Endodermal cell (in vitro differentiated cells): ENCODE results near the gene MYO18B. TPM values are rescaled to one million over a fixed set of nuclear protein-coding genes. Genes with fewer than 3 reads are reported as not detected.

Experiments
- DNase-seq: peaks from one replicate; pipeline ENCODE4 v3.0.0-alpha.2; 2017
- H3K27ac ChIP-seq: 2 replicates; pipeline ENCODE4 v1.5.1; 2013; ENCODE audit warnings: mild to moderate bottlenecking, low read depth, low read length, moderate library complexity
- H3K27me3 ChIP-seq: 2 replicates; pipeline ENCODE4 v1.6.1; 2013; ENCODE audit warnings: mild to moderate bottlenecking, low read length, moderate library complexity; ENCODE audit not compliant: insufficient read depth, control insufficient read depth, poor library complexity, severe bottlenecking
- H3K36me3 ChIP-seq: 2 replicates; pipeline ENCODE4 v1.7.0; 2013; ENCODE audit warnings: mild to moderate bottlenecking, low read length, moderate library complexity; ENCODE audit not compliant: control insufficient read depth, insufficient read depth
- H3K4me1 ChIP-seq: one replicate; pipeline ENCODE4 v1.7.0; 2013; ENCODE audit warnings: low read length; ENCODE audit not compliant: control insufficient read depth, insufficient read depth
- H3K4me3 ChIP-seq: 2 replicates; pipeline ENCODE4 v1.5.1; 2013; ENCODE audit warnings: mild to moderate bottlenecking, low read length, moderate library complexity
- H3K9ac ChIP-seq: 2 replicates; pipeline ENCODE4 v1.6.1; 2013; ENCODE audit warnings: mild to moderate bottlenecking, low read length, moderate library complexity; ENCODE audit not compliant: poor library complexity, severe bottlenecking; ENCODE audit errors: extremely low read depth
- H3K9me3 ChIP-seq: 2 replicates; pipeline ENCODE4 v1.6.1; 2013; ENCODE audit warnings: mild to moderate bottlenecking, low read length, moderate library complexity; ENCODE audit not compliant: control insufficient read depth
- H3K27ac Mint-ChIP-seq: 2 replicates; pipeline ENCODE4 v1.8.0; 2020; ENCODE audit warnings: mixed read lengths
- H3K27me3 Mint-ChIP-seq: 2 replicates; pipeline ENCODE4 v1.8.0; 2021; ENCODE audit warnings: mild to moderate bottlenecking, mixed read lengths; ENCODE audit not compliant: insufficient read depth
- H3K36me3 Mint-ChIP-seq: 2 replicates; pipeline ENCODE4 v1.8.0; 2020; ENCODE audit warnings: low read depth, mixed read lengths
- H3K4me1 Mint-ChIP-seq: 2 replicates; pipeline ENCODE4 v1.8.0; 2020; ENCODE audit warnings: mixed read lengths
- H3K4me3 Mint-ChIP-seq: 2 replicates; pipeline ENCODE4 v1.8.0; 2020; ENCODE audit warnings: mild to moderate bottlenecking, moderate library complexity, mixed read lengths
- H3K9me3 Mint-ChIP-seq: 2 replicates; pipeline ENCODE4 v1.8.0; 2020; ENCODE audit warnings: mild to moderate bottlenecking, mixed read lengths
- WGBS, 2 experiments: methylation state at CpG; one replicate each; pipeline versions ENCODE4 v1.1.5 to v1.1.7; 2013; ENCODE audit warnings: missing lambda C conversion rate in 2 of 2, mixed read lengths in 1 of 2; ENCODE audit not compliant: insufficient coverage in 1 of 2, insufficient read length in 1 of 2; 5-methylcytosine and 5-hydroxymethylcytosine counted together
- total RNA-seq, 2 donors: library from RNA; stranded (reverse); fragmentation: NEBNext Ultra II Directional in 1 of 2; extraction: Animal tissue kit (Norgen Biotek cat#: 25700) in 1 of 2; gene quantifications; 2 replicates in 1 of 2; 3 replicates in 1 of 2; pipeline ENCODE4 v1.2.1, GENCODE V29; 2021
- TF ChIP-seq, protein P1 (sequence below): fragments of 200-600 bp; sonication (generic); conservative IDR thresholded peaks from 2 replicates; pipeline ENCODE4 v1.5.0; 2021; ENCODE audit warnings: antibody characterized with exemption, mild to moderate bottlenecking

Gene MYO18B
- total RNA-seq, 2 donors from 2014 or later = 0.77 to 0.84 TPM

DNA sequence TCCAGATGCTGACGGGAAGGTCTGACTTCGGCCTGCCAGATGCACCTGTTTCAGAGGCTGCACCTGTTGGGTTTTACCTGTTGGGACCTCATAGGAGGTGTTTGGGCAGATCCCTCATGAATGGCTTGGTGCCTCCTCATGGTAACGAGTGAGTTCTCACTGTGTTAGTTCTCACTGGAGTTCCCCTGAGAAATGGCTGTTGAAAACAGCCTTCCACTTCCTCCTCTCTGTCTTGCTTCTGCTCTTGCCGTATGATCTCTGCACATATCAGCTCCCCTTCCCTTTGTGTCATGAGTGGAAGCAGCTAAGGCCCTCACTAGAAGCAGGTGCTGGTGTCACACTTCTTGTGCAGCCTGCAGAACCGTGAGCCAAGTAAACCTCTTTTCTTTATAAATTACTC, 219.7 kb downstream of the MYO18B start:
- Histone ChIP-seq H3K27ac (no peak overlapping the region), H3K9ac (no peak overlapping the region), H3K36me3 (no peaks in the 10 kb centered on the region), H3K27me3 (no peaks in the 10 kb centered on the region), H3K9me3 (peaks cover 20% of the 10 kb centered on the region), H3K4me1 (peaks cover 1% of the 10 kb centered on the region), H3K4me3 (no peak overlapping the region)
- Mint-ChIP-seq H3K27ac (no peak overlapping the region), H3K36me3 (peaks cover 2% of the 10 kb centered on the region), H3K27me3 (no peaks in the 10 kb centered on the region), H3K4me1 (peaks cover 10% of the 10 kb centered on the region), H3K9me3 (peaks cover 15% of the 10 kb centered on the region), H3K4me3 (no peak overlapping the region)
- 91 to 96% methylated on average over 5 of the region's 5 CpGs for WGBS, 2 experiments
- TF ChIP-seq, protein P1, sequence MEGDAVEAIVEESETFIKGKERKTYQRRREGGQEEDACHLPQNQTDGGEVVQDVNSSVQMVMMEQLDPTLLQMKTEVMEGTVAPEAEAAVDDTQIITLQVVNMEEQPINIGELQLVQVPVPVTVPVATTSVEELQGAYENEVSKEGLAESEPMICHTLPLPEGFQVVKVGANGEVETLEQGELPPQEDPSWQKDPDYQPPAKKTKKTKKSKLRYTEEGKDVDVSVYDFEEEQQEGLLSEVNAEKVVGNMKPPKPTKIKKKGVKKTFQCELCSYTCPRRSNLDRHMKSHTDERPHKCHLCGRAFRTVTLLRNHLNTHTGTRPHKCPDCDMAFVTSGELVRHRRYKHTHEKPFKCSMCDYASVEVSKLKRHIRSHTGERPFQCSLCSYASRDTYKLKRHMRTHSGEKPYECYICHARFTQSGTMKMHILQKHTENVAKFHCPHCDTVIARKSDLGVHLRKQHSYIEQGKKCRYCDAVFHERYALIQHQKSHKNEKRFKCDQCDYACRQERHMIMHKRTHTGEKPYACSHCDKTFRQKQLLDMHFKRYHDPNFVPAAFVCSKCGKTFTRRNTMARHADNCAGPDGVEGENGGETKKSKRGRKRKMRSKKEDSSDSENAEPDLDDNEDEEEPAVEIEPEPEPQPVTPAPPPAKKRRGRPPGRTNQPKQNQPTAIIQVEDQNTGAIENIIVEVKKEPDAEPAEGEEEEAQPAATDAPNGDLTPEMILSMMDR = no peak
- DNase-seq = no peak

DNA sequence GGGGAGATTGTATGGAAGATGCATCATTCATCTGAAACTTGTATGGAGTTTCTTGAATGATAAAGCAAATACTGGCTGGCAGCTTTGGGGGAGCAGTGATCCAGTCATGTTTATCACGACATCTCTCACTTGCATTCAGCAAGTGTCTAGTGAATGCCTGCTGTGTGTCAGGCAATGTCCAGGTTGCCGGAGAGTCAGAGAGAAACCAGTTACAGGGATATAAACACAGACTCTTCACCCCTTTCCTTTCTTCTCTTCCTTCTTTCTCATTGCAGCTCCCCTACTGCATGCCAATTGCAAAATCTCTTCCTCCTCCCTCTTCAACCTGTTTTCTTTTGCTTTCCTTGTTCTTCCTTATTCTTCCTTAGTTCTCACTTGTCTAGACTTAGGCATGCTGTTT, 220.7 kb downstream of the MYO18B start:
- Histone ChIP-seq H3K36me3 (no peaks in the 10 kb centered on the region), H3K4me1 (peaks cover 6% of the 10 kb centered on the region), H3K27me3 (no peaks in the 10 kb centered on the region), H3K4me3 (no peak overlapping the region), H3K9ac (no peak overlapping the region), H3K9me3 (peaks cover 20% of the 10 kb centered on the region), H3K27ac (no peak overlapping the region)
- 91 to 100% methylated on average over 2 of the region's 2 CpGs for WGBS, 2 experiments
- Mint-ChIP-seq H3K27ac (no peak overlapping the region), H3K36me3 (peaks cover 2% of the 10 kb centered on the region), H3K4me1 (peaks cover 13% of the 10 kb centered on the region), H3K9me3 (peaks cover 15% of the 10 kb centered on the region), H3K4me3 (no peak overlapping the region), H3K27me3 (no peaks in the 10 kb centered on the region)
- TF ChIP-seq, protein P1 = no peak
- no peak for DNase-seq

DNA sequence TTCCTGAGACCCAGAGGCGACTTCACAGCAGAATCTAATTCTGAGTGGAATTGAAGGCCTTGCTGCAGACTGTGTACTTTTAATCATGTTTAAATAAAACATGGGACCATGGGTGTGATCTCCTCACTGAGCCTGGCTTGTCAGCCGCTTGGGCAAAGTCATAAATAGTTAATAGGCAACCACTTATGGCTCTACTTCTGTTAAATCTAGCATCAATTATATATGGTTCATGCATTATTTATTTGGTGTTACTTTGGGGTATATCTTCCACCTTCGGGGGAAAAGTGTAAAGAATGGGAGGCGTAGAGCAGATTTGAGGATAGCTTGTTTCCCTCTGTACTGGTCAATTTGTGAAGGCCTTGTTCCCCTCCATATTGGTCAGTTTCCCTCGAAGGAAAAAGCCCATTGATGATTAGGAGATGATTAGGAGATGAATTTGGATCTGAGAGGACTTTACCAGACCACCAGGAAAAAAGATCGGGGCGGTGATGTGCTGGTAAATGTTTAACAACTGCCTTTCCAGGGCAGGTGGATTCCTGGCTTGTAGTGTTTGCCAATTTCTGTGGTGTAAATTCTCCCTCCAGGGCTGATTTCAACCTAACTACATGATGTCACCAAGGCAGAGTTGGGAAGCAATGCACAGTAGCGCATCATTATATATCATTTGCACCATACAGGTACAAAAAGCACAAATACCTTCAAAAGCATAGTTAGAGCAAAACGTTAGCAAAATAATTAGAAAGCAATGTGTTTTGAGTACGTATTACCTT, 223.2 kb downstream of the MYO18B start:
- Histone ChIP-seq H3K4me1 (peaks cover 8% of the 10 kb centered on the region), H3K27ac (no peak overlapping the region), H3K9me3 (peaks cover 20% of the 10 kb centered on the region), H3K36me3 (no peaks in the 10 kb centered on the region), H3K27me3 (no peaks in the 10 kb centered on the region), H3K4me3 (no peak overlapping the region), H3K9ac (no peak overlapping the region)
- DNase-seq = no peak
- H3K36me3 Mint-ChIP-seq = peaks cover 2% of the 10 kb centered on the region
- no peak overlapping the region for H3K27ac Mint-ChIP-seq
- TF ChIP-seq, protein P1 = no peak
- 90 to 96% methylated on average over 2 to 8 of the region's 10 CpGs for WGBS, 2 experiments
- peaks cover 15% of the 10 kb centered on the region for H3K9me3 Mint-ChIP-seq
- no peaks in the 10 kb centered on the region for H3K27me3 Mint-ChIP-seq
- no peak overlapping the region for H3K4me3 Mint-ChIP-seq
- H3K4me1 Mint-ChIP-seq = peaks cover 13% of the 10 kb centered on the region
